OCI-LY1 (cell line): ENCODE measurements around the gene CAMTA1.
"Not testable (repeated sequence)": the region's sequence is repeated elsewhere in the genome, so short reads cannot be mapped to it uniquely, and the experiment has no call there.

ENCODE experiments used
- EZH2 ChIP-seq: fragments of 200-600 bp; sonication (generic), shearing (Covaris generic); IDR thresholded peaks from 2 replicates; pipeline ENCODE4 v1.8.0; 2017; ENCODE audit warnings: borderline replicate concordance, mixed run types, mild to moderate bottlenecking, antibody characterized with exemption, low read length, moderate library complexity, mixed read lengths
- TF ChIP-seq, protein P1 (sequence below): fragments of 200-600 bp; sonication (generic), shearing (Covaris generic); IDR thresholded peaks from 2 replicates; pipeline ENCODE4 v1.5.1; 2017; ENCODE audit warnings: mild to moderate bottlenecking, antibody characterized with exemption, low read length, moderate library complexity, mixed read lengths

DNA sequence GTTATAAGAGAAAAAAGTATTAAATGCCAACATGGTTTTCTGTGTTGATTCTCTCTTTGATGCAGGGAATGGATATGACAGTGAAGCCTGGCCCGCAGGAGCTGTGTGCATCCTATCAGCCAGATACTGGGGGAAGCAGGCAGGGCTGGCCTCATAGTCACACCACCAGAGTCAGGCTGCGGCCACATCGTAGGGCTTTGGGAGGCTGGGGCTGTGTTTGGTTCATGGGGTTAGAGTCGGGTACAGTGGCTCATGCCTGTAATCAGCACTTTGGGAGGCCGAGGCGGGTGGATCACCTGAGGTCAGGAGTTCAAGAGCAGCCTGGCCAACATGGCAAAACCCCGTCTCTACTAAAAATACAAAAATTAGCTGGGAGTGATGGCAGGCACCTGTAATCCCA lies 545.5 kb downstream of the CAMTA1 start:
- TF ChIP-seq, protein P1, sequence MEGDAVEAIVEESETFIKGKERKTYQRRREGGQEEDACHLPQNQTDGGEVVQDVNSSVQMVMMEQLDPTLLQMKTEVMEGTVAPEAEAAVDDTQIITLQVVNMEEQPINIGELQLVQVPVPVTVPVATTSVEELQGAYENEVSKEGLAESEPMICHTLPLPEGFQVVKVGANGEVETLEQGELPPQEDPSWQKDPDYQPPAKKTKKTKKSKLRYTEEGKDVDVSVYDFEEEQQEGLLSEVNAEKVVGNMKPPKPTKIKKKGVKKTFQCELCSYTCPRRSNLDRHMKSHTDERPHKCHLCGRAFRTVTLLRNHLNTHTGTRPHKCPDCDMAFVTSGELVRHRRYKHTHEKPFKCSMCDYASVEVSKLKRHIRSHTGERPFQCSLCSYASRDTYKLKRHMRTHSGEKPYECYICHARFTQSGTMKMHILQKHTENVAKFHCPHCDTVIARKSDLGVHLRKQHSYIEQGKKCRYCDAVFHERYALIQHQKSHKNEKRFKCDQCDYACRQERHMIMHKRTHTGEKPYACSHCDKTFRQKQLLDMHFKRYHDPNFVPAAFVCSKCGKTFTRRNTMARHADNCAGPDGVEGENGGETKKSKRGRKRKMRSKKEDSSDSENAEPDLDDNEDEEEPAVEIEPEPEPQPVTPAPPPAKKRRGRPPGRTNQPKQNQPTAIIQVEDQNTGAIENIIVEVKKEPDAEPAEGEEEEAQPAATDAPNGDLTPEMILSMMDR = not testable (repeated sequence)
- not testable (repeated sequence) for TF ChIP-seq EZH2
